ENCODE data around the gene GRID2.
A peak's percentile ranks its signal among the peaks of the same experiment; 100 is the strongest.

The GRID2 gene

GRCh38 chr4:93756101-93756500 lies 1452.3 kb downstream of the GRID2 start:
- DNase-seq (ENCODE audit: low spot score): no peak

- no peak for DNase-seq (ENCODE audit: low spot score)
Measured at GRCh38 chr4:93759506-93759905, 1455.7 kb downstream of the GRID2 start.

- no peak for DNase-seq (ENCODE audit: low spot score)
Measured at GRCh38 chr4:93760284-93760683, 1456.5 kb downstream of the GRID2 start.

- no peak for DNase-seq (ENCODE audit: low spot score)
Measured at GRCh38 chr4:93761286-93761685, 1457.5 kb downstream of the GRID2 start.

GRCh38 chr4:93764639-93765246 lies 1461.0 kb downstream of the GRID2 start:
- peak; percentile 40 for DNase-seq (ENCODE audit: low spot score)

GRCh38 chr4:93767917-93768316 lies 1464.2 kb downstream of the GRID2 start:
- no peak for DNase-seq (ENCODE audit: low spot score)

- no peak for DNase-seq (ENCODE audit: low spot score)
Measured at GRCh38 chr4:93770201-93770600, 1466.4 kb downstream of the GRID2 start.

GRCh38 chr4:93771640-93772411 lies 1468.1 kb downstream of the GRID2 start:
- DNase-seq (ENCODE audit: low spot score): no peak

- no peak for DNase-seq (ENCODE audit: low spot score)
Measured at GRCh38 chr4:93772858-93773257, 1469.1 kb downstream of the GRID2 start.

- no peak for DNase-seq (ENCODE audit: low spot score)
Measured at GRCh38 chr4:93775551-93775950, 1471.8 kb downstream of the GRID2 start.

GRCh38 chr4:93776386-93777080 lies 1472.8 kb downstream of the GRID2 start:
- peak; percentile 33 for DNase-seq (ENCODE audit: low spot score)

- DNase-seq (ENCODE audit: low spot score): no peak
Measured at GRCh38 chr4:93777081-93777460, 1473.3 kb downstream of the GRID2 start.

- no peak for DNase-seq (ENCODE audit: low spot score)
Measured at GRCh38 chr4:93779228-93779627, 1475.5 kb downstream of the GRID2 start.

GRCh38 chr4:93780080-93780479 lies 1476.3 kb downstream of the GRID2 start:
- DNase-seq (ENCODE audit: low spot score): no peak

GRCh38 chr4:93781198-93781597 lies 1477.4 kb downstream of the GRID2 start:
- DNase-seq (ENCODE audit: low spot score): no peak

- no peak for DNase-seq (ENCODE audit: low spot score)
Measured at GRCh38 chr4:93786149-93786548, 1482.4 kb downstream of the GRID2 start.

- peak; percentile 21 for DNase-seq (ENCODE audit: low spot score)
Measured at GRCh38 chr4:93788712-93789111, 1484.9 kb downstream of the GRID2 start.

- DNase-seq (ENCODE audit: low spot score): peak; percentile 40
Measured at GRCh38 chr4:93791570-93792195, 1487.9 kb downstream of the GRID2 start.

- DNase-seq (ENCODE audit: low spot score): no peak
Measured at GRCh38 chr4:93802045-93802444, 1498.3 kb downstream of the GRID2 start.

GRCh38 chr4:93809773-93810172 lies 1506.0 kb downstream of the GRID2 start:
- no peak for DNase-seq (ENCODE audit: low spot score)

- DNase-seq (ENCODE audit: low spot score): no peak
Measured at GRCh38 chr4:93810340-93810992, 1506.7 kb downstream of the GRID2 start.

GRCh38 chr4:93813092-93813491 lies 1509.3 kb downstream of the GRID2 start:
- no peak for DNase-seq (ENCODE audit: low spot score)
